ENCODE data around the gene PYGB.

The PYGB gene

DNA sequence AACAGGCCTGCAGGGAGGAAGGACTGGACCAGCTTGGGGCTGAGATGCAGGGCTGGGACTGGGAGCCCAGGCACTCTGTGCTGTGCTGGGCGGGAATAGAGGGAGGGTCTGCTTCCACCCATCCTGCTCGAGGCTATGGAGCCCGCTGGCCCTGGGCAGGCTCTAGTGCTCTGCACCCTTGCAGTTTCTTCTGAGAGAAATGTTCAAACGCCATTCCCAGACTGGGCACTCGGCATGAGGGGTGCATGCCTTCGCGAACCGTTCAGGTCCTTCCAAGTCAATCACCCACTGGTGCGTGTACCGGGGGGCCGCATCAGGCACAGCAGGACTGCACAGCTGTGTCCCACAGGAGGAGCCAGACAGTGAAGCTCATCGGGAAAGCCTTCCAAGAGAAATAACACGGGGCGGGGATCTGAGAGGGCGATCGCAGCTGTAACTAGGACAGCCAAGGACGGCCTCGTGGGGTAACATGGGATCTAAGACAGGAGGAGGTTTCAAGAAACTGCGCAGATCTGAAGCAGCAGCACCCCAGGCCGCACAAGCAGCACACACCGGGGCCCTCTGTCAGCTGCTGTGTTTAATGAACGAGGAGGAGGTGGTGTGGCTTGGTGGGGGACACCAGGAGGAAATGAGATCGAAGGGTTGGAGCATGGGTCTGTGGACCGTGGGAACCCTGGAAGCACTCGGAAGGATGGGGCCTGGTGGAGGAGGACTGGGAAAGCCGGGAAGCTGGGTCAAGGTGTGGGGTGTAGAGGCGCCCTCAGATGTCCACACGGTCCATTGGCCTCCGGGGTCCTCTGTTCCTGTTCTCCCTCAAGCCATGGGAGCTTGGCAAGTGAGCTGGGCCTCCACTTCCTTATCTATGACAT lies 26.1 kb upstream of the PYGB start:
- H3K9me3 Mint-ChIP-seq: no peaks in the 10 kb centered on the region
- peaks cover 8% of the 10 kb centered on the region for H3K36me3 Mint-ChIP-seq
- H3K4me3 Mint-ChIP-seq: no peak overlapping the region
- no peaks in the 10 kb centered on the region for H3K4me1 Mint-ChIP-seq
- H3K27me3 Mint-ChIP-seq: no peaks in the 10 kb centered on the region
- CTCF ChIA-PET: interaction anchor here (1.6 kb wide), 1 partner anchor 8 kb away, joined by 3 read pairs; no protein-coding TSS in a partner anchor
- DNase-seq: no peak
- H3K27ac Mint-ChIP-seq: no peak overlapping the region

DNA sequence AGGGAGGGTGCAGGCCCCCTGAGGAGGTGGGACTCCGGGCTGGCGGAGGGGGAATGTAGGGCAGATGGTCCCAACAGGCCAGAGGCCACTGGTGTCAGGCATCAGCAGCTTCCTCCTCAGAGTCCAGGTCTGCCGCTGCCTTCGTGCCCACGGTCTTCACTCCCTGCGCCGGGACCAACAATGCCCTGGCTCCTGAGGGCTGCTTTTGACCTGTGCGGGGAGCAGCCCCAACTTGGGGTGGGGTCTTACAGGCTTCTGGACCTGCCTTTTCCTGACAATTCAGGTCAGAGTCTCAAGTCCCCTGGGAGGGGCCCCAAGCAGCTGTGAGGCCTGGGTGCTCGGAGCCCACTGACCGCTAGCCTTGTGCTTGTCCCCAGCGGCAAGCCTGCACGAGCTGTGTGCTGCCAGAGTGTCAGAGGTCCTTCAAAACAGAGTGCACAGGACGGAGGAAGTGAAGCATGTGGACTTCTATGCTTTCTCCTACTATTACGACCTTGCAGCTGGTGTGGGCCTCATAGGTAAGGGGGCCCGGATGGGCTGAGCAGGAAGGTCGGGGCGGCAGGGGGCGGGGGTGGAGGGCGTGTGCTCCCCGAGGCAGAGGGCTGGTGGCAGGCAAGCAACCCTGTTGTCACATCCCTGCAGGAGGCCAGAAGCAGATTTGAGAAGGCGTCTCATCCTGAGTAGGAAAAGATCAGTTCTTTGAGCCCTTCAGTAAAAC lies 25.3 kb upstream of the PYGB start:
- CTCF ChIA-PET: no interaction called here
- Mint-ChIP-seq H3K27me3 (no peaks in the 10 kb centered on the region), H3K4me1 (no peaks in the 10 kb centered on the region), H3K9me3 (no peaks in the 10 kb centered on the region), H3K4me3 (no peak overlapping the region), H3K36me3 (peaks cover 8% of the 10 kb centered on the region), H3K27ac (no peak overlapping the region)
- no peak for DNase-seq

DNA sequence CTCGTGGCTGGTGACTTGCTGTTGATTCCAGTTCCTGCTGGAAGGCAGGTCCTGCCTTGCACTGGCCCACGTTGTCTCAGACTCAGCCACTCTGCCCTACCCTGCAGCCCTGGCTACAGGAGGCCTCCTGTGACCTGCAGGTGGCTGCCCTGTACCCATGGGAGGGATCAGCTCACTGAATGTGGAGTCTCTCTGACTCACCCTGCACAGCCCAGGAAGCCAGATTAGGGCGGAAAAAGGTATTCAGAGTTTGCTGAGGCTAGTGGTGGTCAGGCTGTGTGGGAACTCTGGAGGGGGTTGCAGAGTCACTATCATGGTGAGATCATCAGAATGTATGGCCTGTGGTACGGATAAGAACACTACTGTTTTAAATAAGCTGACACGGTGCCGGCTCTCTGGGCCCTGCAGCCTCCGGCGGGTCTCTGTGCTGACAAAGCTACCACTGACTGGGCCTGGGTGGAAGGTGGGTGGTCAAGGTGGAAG lies 24.7 kb upstream of the PYGB start:
- Mint-ChIP-seq H3K27ac (peak overlapping the region; percentile 47), H3K4me1 (no peaks in the 10 kb centered on the region), H3K36me3 (peaks cover 5% of the 10 kb centered on the region), H3K27me3 (no peaks in the 10 kb centered on the region), H3K4me3 (no peak overlapping the region), H3K9me3 (no peaks in the 10 kb centered on the region)
- CTCF ChIA-PET: no interaction called here
- DNase-seq: no peak

DNA sequence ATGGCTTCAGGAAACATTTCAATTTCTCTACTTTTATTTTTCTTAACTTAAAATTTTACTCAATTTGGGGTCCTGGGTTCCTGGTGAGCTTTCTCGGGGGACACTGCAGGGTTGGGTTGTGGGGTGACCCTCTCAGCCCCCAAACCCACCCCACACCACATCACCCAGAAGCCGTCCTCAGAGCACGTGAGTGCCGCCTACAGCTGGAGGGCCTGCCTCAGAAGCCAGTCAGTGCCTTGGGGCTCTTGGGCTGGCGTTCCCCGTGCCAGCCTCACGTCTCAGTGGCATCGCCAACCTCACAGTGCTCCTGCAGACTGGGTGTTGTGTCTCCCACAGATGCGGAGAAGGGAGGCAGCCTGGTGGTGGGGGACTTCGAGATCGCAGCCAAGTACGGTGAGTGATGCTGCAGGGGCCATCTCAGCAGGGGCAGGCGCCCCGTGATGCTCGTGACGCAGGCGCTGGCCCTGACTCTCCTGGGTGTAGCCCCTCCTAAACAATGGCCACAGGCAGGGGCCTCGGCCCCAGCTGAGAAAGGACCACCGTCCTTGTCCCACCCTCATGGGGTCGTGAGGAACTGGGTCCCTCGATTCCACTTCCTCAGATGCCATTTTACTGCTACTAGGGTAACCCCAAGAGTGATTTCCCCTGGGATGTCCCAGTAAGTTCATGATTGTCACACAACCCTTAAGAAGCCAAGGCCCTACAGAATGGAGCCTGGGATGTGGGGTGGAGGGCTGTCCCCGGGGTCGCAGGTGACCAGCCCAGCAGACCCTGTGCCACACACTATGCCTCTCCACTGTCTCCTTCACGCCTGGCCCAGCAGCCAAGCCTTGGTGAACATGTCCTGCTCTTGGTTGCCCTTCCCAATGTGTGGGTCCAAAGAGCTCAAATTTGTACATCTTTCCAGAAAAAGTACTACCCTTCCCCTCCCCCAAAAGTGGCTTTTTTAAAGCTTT lies 23.8 kb upstream of the PYGB start:
- Mint-ChIP-seq H3K27ac (no peak overlapping the region), H3K9me3 (no peaks in the 10 kb centered on the region), H3K36me3 (peaks cover 5% of the 10 kb centered on the region), H3K4me1 (no peaks in the 10 kb centered on the region), H3K4me3 (no peak overlapping the region), H3K27me3 (no peaks in the 10 kb centered on the region)
- no peak for DNase-seq
- CTCF ChIA-PET: no interaction called here

GRCh38 chr20:25224941-25225340 lies 22.9 kb upstream of the PYGB start:
- Mint-ChIP-seq H3K4me1 (no peaks in the 10 kb centered on the region), H3K27me3 (no peaks in the 10 kb centered on the region), H3K27ac (no peak overlapping the region), H3K9me3 (no peaks in the 10 kb centered on the region), H3K4me3 (no peak overlapping the region), H3K36me3 (no peaks in the 10 kb centered on the region)
- DNase-seq: no peak
- CTCF ChIA-PET: no interaction called here

GRCh38 chr20:25225642-25226432 lies 22.0 kb upstream of the PYGB start:
- no peak overlapping the region for H3K27ac Mint-ChIP-seq

DNA sequence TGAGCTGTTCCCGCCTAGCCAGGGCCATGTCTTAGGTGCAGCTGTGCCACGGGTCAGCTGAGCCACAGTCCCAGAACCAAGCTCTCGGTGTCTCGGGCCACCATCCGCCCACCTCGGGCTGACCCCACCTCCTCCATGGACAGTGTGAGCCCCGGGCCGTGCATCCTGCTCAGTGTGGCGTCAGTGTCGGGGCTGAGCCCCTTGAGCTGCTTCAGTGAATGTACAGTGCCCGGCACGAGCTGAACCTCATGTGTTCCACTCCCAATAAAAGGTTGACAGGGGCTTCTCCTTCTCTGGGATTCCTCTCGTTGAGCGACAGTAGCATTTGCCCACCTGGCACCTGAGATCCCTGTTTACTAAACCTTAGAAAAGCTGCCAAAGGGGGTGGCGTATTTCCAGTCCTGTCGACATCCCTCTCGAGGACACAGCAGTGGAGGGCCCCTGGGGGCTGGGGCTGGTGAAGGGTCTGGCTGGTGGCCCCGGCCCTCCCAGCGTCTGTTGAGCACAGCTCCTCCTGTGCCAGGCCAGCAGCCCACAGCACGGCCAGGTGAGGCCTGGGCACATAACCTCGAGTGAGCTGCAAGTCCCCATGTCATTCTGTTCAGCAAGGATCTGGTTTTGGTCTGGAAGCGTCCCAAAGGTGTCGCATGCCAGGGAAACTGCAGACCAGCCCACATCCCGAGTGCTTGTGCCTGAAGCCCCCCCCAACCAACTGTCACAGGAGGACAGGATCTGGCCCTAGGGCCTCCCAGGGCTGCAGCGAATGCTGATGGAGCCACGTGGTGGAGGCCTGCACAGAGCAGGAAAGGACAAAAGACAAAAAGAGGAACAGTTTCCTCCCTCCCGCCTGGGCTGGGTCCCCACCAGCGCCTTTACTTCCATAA lies 21.2 kb upstream of the PYGB start:
- Mint-ChIP-seq H3K9me3 (no peaks in the 10 kb centered on the region), H3K27ac (no peak overlapping the region), H3K27me3 (no peaks in the 10 kb centered on the region), H3K4me3 (no peak overlapping the region), H3K4me1 (no peaks in the 10 kb centered on the region), H3K36me3 (no peaks in the 10 kb centered on the region)
- no peak for DNase-seq
- CTCF ChIA-PET: no interaction called here

More at GRCh38 chr20:25225642-25226432, 22.0 kb upstream of the PYGB start:
- Mint-ChIP-seq H3K9me3 (no peaks in the 10 kb centered on the region), H3K27me3 (no peaks in the 10 kb centered on the region), H3K4me3 (no peak overlapping the region), H3K36me3 (no peaks in the 10 kb centered on the region), H3K4me1 (no peaks in the 10 kb centered on the region)
- CTCF ChIA-PET: no interaction called here
- no peak for DNase-seq

DNA sequence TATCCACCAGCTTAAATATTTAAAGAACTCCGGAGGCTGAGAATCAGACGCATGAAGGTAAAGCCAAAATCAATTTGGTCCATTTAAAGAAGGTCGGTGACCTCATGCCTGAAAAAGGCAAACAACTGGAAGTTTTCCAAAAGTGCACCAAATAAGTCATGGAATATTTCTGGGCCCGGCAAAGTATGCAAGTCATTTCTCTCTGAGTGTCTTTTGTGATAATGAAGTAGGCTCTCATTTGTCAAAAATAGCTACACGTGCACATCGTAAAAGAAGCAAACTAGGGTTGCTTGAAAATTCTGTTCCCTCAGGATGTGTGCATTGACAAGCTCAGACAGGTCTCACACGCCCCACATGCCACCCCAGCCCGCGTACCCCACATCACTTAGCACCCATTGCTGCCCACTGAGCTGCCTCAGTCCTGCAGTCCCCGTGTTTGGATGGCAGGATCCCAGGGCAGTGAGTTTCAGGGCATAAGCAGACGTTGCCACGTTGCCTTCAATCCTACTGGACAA lies 20.5 kb upstream of the PYGB start:
- CTCF ChIA-PET: no interaction called here
- Mint-ChIP-seq H3K36me3 (no peaks in the 10 kb centered on the region), H3K27ac (no peak overlapping the region), H3K4me3 (no peak overlapping the region), H3K9me3 (no peaks in the 10 kb centered on the region), H3K4me1 (no peaks in the 10 kb centered on the region), H3K27me3 (no peaks in the 10 kb centered on the region)
- no peak for DNase-seq

- no peak for DNase-seq
- Mint-ChIP-seq H3K4me3 (no peak overlapping the region), H3K27me3 (peaks cover 6% of the 10 kb centered on the region), H3K9me3 (no peaks in the 10 kb centered on the region), H3K27ac (no peak overlapping the region), H3K36me3 (no peaks in the 10 kb centered on the region), H3K4me1 (no peaks in the 10 kb centered on the region)
- CTCF ChIA-PET: interaction anchor here (0.8 kb wide), 1 partner anchor 9 kb away, joined by 3 read pairs; no protein-coding TSS in a partner anchor
Observed at GRCh38 chr20:25229486-25230165, 18.3 kb upstream of the PYGB start.

GRCh38 chr20:25230166-25230831 lies 17.6 kb upstream of the PYGB start:
- H3K36me3 Mint-ChIP-seq: no peaks in the 10 kb centered on the region
- no peaks in the 10 kb centered on the region for H3K4me1 Mint-ChIP-seq
- H3K9me3 Mint-ChIP-seq: no peaks in the 10 kb centered on the region
- H3K4me3 Mint-ChIP-seq: no peak overlapping the region
- no peak overlapping the region for H3K27ac Mint-ChIP-seq
- peaks cover 6% of the 10 kb centered on the region for H3K27me3 Mint-ChIP-seq
- DNase-seq: no peak
- CTCF ChIA-PET: interaction anchor here (0.8 kb wide), 1 partner anchor 9 kb away, joined by 3 read pairs; no protein-coding TSS in a partner anchor

GRCh38 chr20:25233016-25233772 lies 14.7 kb upstream of the PYGB start:
- H3K36me3 Mint-ChIP-seq: no peaks in the 10 kb centered on the region
- H3K27me3 Mint-ChIP-seq: peaks cover 18% of the 10 kb centered on the region
- H3K4me3 Mint-ChIP-seq: no peak overlapping the region
- H3K4me1 Mint-ChIP-seq: peaks cover 10% of the 10 kb centered on the region
- CTCF ChIA-PET: no interaction called here
- H3K9me3 Mint-ChIP-seq: no peaks in the 10 kb centered on the region
- no peak overlapping the region for H3K27ac Mint-ChIP-seq
- no peak for DNase-seq

All from activated naive CD4-positive, alpha-beta T cell treated with anti-CD3 and anti-CD28 coated beads, Interleukin-2, amount 10 ng/mL, durations not matched to agents 7 days and 5 days (primary cell).